GM20431 (cell line): ENCODE data around the gene SDK1.

ENCODE experiments used
- in situ Hi-C: fragments of 300-500 bp; cut with MseI, MboI; formaldehyde crosslinking; loops from one replicate; pipeline ENCODE4 v1.15.0; 2020; ENCODE audit warnings: low sequenced_read_pairs; ENCODE audit not compliant: unreplicated experiment

SDK1 gene

GRCh38 chr7:4069268-4070095, 768.4 kb downstream of the SDK1 start:
- in situ Hi-C loops, result no loop called here

GRCh38 chr7:4070214-4070613, 769.2 kb downstream of the SDK1 start:
- in situ Hi-C loops, result no loop called here

- in situ Hi-C loops, result no loop called here
Observed at GRCh38 chr7:4071370-4072058, 770.5 kb downstream of the SDK1 start.

- in situ Hi-C loops, result no loop called here
Observed at GRCh38 chr7:4072161-4072925, 771.3 kb downstream of the SDK1 start.

GRCh38 chr7:4073052-4073451, 772.0 kb downstream of the SDK1 start:
- in situ Hi-C loops, result no loop called here

- in situ Hi-C loops, result no loop called here
Observed at GRCh38 chr7:4073750-4074149, 772.7 kb downstream of the SDK1 start.

- in situ Hi-C loops, result no loop called here
Observed at GRCh38 chr7:4074407-4074806, 773.4 kb downstream of the SDK1 start.

GRCh38 chr7:4074994-4075393, 773.9 kb downstream of the SDK1 start:
- in situ Hi-C loops, result no loop called here

GRCh38 chr7:4076701-4077294, 775.7 kb downstream of the SDK1 start:
- in situ Hi-C loops, result no loop called here

- in situ Hi-C loops, result no loop called here
Observed at GRCh38 chr7:4077980-4078379, 776.9 kb downstream of the SDK1 start.

GRCh38 chr7:4078580-4078979, 777.5 kb downstream of the SDK1 start:
- in situ Hi-C loops, result no loop called here

- in situ Hi-C loops, result no loop called here
Observed at GRCh38 chr7:4079366-4079765, 778.3 kb downstream of the SDK1 start.

GRCh38 chr7:4079956-4080355, 778.9 kb downstream of the SDK1 start:
- in situ Hi-C loops, result no loop called here

- in situ Hi-C loops, result no loop called here
Observed at GRCh38 chr7:4080954-4081353, 779.9 kb downstream of the SDK1 start.

GRCh38 chr7:4083513-4083912, 782.5 kb downstream of the SDK1 start:
- in situ Hi-C loops, result no loop called here

- in situ Hi-C loops, result no loop called here
Observed at GRCh38 chr7:4084271-4084670, 783.2 kb downstream of the SDK1 start.

- in situ Hi-C loops, result no loop called here
Observed at GRCh38 chr7:4085937-4086691, 785.1 kb downstream of the SDK1 start.

- in situ Hi-C loops, result no loop called here
Observed at GRCh38 chr7:4086723-4087122, 785.7 kb downstream of the SDK1 start.

GRCh38 chr7:4091767-4092166, 790.7 kb downstream of the SDK1 start:
- in situ Hi-C loops, result no loop called here

- in situ Hi-C loops, result no loop called here
Observed at GRCh38 chr7:4093035-4093434, 792.0 kb downstream of the SDK1 start.
